GM19238 (cell line): ENCODE measurements around the gene DHDH.

Experiments used
- DNase-seq: peaks from one replicate; pipeline ENCODE4 v3.0.0; 2011; ENCODE audit warnings: low spot score; ENCODE audit not compliant: insufficient read length

DHDH gene

GRCh38 chr19:48966541-48967345 lies 33.2 kb downstream of the DHDH start:
- DNase-seq = no peak

GRCh38 chr19:48967346-48968178 lies 34.1 kb downstream of the DHDH start:
- no peak for DNase-seq

GRCh38 chr19:48968179-48968661 lies 34.7 kb downstream of the DHDH start:
- no peak for DNase-seq

GRCh38 chr19:48968813-48969218 lies 35.3 kb downstream of the DHDH start:
- DNase-seq = no peak

- no peak for DNase-seq
These were observed 36.0 kb downstream of the DHDH start for GRCh38 chr19:48969276-48970138.

- DNase-seq = no peak
These were observed 36.8 kb downstream of the DHDH start for GRCh38 chr19:48970139-48970766.

GRCh38 chr19:48970923-48971395 lies 37.5 kb downstream of the DHDH start:
- peak; percentile 66 for DNase-seq

GRCh38 chr19:48975947-48976847 lies 42.7 kb downstream of the DHDH start:
- no peak for DNase-seq

- no peak for DNase-seq
These were observed 43.6 kb downstream of the DHDH start for GRCh38 chr19:48977061-48977460.

GRCh38 chr19:48982280-48982679 lies 48.8 kb downstream of the DHDH start:
- DNase-seq = no peak

- no peak for DNase-seq
These were observed 52.2 kb downstream of the DHDH start for GRCh38 chr19:48985711-48986110.

- DNase-seq = no peak
These were observed 52.7 kb downstream of the DHDH start for GRCh38 chr19:48986211-48986610.

- DNase-seq = no peak
These were observed 53.8 kb downstream of the DHDH start for GRCh38 chr19:48987323-48987722.

GRCh38 chr19:48988286-48988685 lies 54.8 kb downstream of the DHDH start:
- no peak for DNase-seq

- DNase-seq = no peak
These were observed 55.4 kb downstream of the DHDH start for GRCh38 chr19:48988860-48989259.

- no peak for DNase-seq
These were observed 56.3 kb downstream of the DHDH start for GRCh38 chr19:48989701-48990291.

GRCh38 chr19:48990400-48990799 lies 56.9 kb downstream of the DHDH start:
- no peak for DNase-seq

- no peak for DNase-seq
These were observed 57.6 kb downstream of the DHDH start for GRCh38 chr19:48991011-48991609.
